CD14-positive monocyte (primary cell): ENCODE data around the gene PTGER1. TPM values are rescaled to one million over a fixed set of nuclear protein-coding genes. Genes with fewer than 3 reads are reported as not detected.
"Not testable (repeated sequence)": the region's sequence is repeated elsewhere in the genome, so short reads cannot be mapped to it uniquely, and the experiment has no call there.

Experiments used
- DNase-seq, 3 donors: peaks; one replicate each; pipeline ENCODE4 v3.0.0-alpha.2; 2011 to 2022
- H2AFZ ChIP-seq: 2 replicates; pipeline ENCODE4 v1.6.0; 2012; ENCODE audit warnings: mild to moderate bottlenecking, low read depth, low read length, inconsistent platforms; ENCODE audit not compliant: insufficient read depth, poor library complexity, severe bottlenecking
- H3K27ac ChIP-seq, 2 donors: 1 replicate in 1 of 2; 2 replicates in 1 of 2; pipeline ENCODE4 v1.5.1; 2012 to 2013; ENCODE audit warnings: low read length in 2 of 2, control low read depth in 1 of 2, inconsistent platforms in 1 of 2, low read depth in 1 of 2, mild to moderate bottlenecking in 1 of 2
- H3K27me3 ChIP-seq, 2 donors: one replicate each; pipeline versions ENCODE4 v1.6.0 to v1.6.1; 2011 to 2013; ENCODE audit warnings: low read length in 2 of 2; ENCODE audit not compliant: control insufficient read depth in 2 of 2, insufficient read depth in 2 of 2
- H3K36me3 ChIP-seq, 2 donors: replicated peaks in 1 of 2; 1 replicate in 1 of 2; 2 replicates in 1 of 2; pipeline versions ENCODE4 v1.5.1 to v1.6.1; 2012 to 2013; ENCODE audit warnings: low read length in 2 of 2, control low read depth in 1 of 2, inconsistent platforms in 1 of 2, mild to moderate bottlenecking in 1 of 2; ENCODE audit not compliant: insufficient read depth in 2 of 2, control insufficient read depth in 1 of 2
- H3K4me1 ChIP-seq, 2 donors: 1 replicate in 1 of 2; 2 replicates in 1 of 2; pipeline versions ENCODE4 v1.5.1 to v1.6.1; 2012 to 2013; ENCODE audit warnings: low read length in 2 of 2, control low read depth in 1 of 2, inconsistent platforms in 1 of 2, mild to moderate bottlenecking in 1 of 2, moderate library complexity in 1 of 2; ENCODE audit not compliant: insufficient read depth in 2 of 2, control insufficient read depth in 1 of 2
- H3K4me2 ChIP-seq: replicated peaks from 2 replicates; pipeline ENCODE3; 2012; ENCODE audit warnings: low read length, moderate library complexity, mild to moderate bottlenecking; ENCODE audit not compliant: poor library complexity, severe bottlenecking; ENCODE audit errors: extremely low read depth
- H3K4me3 ChIP-seq, 3 experiments: fragments of 200-600 bp in 1 of 3; sonication (generic) in 1 of 3; replicated peaks in 1 of 3; 1 replicate in 2 of 3; 2 replicates in 1 of 3; pipeline ENCODE4 v1.5.1; 2011 to 2013; ENCODE audit warnings: low read length in 3 of 3, mild to moderate bottlenecking in 3 of 3, control low read depth in 2 of 3, low read depth in 2 of 3, inconsistent platforms in 1 of 3, moderate library complexity in 1 of 3
- H3K79me2 ChIP-seq: 2 replicates; pipeline ENCODE4 v1.6.0; 2012; ENCODE audit warnings: mild to moderate bottlenecking, control low read depth, inconsistent platforms, low read length, moderate library complexity; ENCODE audit not compliant: insufficient read depth
- H3K9ac ChIP-seq: 2 replicates; pipeline ENCODE4 v1.6.0; 2017; ENCODE audit warnings: low read length, mild to moderate bottlenecking; ENCODE audit not compliant: insufficient read depth, poor library complexity, severe bottlenecking
- H3K9me3 ChIP-seq, 2 donors: replicated peaks in 1 of 2; 1 replicate in 1 of 2; 2 replicates in 1 of 2; pipeline versions ENCODE4 v1.5.1 to v1.6.1; 2012 to 2013; ENCODE audit warnings: low read length in 2 of 2, control low read depth in 1 of 2; ENCODE audit not compliant: control insufficient read depth in 1 of 2, insufficient read depth in 1 of 2
- H4K20me1 ChIP-seq: 2 replicates; pipeline ENCODE4 v1.6.0; 2012; ENCODE audit warnings: mild to moderate bottlenecking, low read length, control low read depth, moderate library complexity; ENCODE audit not compliant: insufficient read depth
- H3K27ac Mint-ChIP-seq, 7 donors: one replicate each; pipeline ENCODE4 v1.8.0; 2020; ENCODE audit warnings: mild to moderate bottlenecking in 7 of 7, mixed read lengths in 7 of 7, moderate library complexity in 6 of 7, inconsistent platforms in 2 of 7
- H3K27me3 Mint-ChIP-seq, 3 donors: one replicate each; pipeline ENCODE4 v1.8.0; 2021 to 2022; ENCODE audit warnings: low read depth in 3 of 3, mild to moderate bottlenecking in 3 of 3, mixed read lengths in 3 of 3, moderate library complexity in 3 of 3, inconsistent platforms in 1 of 3
- H3K36me3 Mint-ChIP-seq, 2 donors: one replicate each; pipeline ENCODE4 v1.8.0; 2020; ENCODE audit warnings: mixed read lengths in 2 of 2, inconsistent platforms in 1 of 2, mild to moderate bottlenecking in 1 of 2
- H3K4me1 Mint-ChIP-seq: one replicate; pipeline ENCODE4 v1.8.0; 2020; ENCODE audit warnings: mild to moderate bottlenecking, mixed read lengths
- H3K4me3 Mint-ChIP-seq, 2 donors: one replicate each; pipeline ENCODE4 v1.8.0; 2020; ENCODE audit warnings: mild to moderate bottlenecking in 2 of 2, mixed read lengths in 2 of 2, moderate library complexity in 1 of 2
- H3K9me3 Mint-ChIP-seq, 7 donors: one replicate each; pipeline ENCODE4 v1.8.0; 2020 to 2022; ENCODE audit warnings: mixed read lengths in 7 of 7, mild to moderate bottlenecking in 6 of 7, moderate library complexity in 6 of 7, inconsistent platforms in 2 of 7
- WGBS: methylation state at CpG from one replicate; pipeline ENCODE4 v1.1.5; 2013; ENCODE audit warnings: missing lambda C conversion rate; ENCODE audit not compliant: insufficient coverage; 5-methylcytosine and 5-hydroxymethylcytosine counted together
- intact Hi-C, 2 donors: fragments of 100-400 bp; cut with micrococcal nuclease; formaldehyde crosslinking; loops; one replicate each; pipeline versions ENCODE4 v1.15.0 to v1.15.1; 2023
- polyA plus RNA-seq, 3 donors: library from polyadenylated mRNA; depleted of rRNA in 1 of 3; unstranded in 2 of 3; stranded (reverse) in 1 of 3; fragments of 300-500 nt in 2 of 3; fragments of >200 nt in 1 of 3; fragmentation: Illumina TruSeq in 2 of 3; gene quantifications; 1 replicate in 2 of 3; 2 replicates in 1 of 3; pipeline ENCODE4 v1.2.3, GENCODE V29; 2012 to 2021
- TF ChIP-seq, protein P1 (sequence below): fragments of 200-600 bp; IDR thresholded peaks from one replicate; pipeline ENCODE4 v1.8.0; 2022; ENCODE audit warnings: antibody characterized with exemption, mild to moderate bottlenecking

The PTGER1 gene
- polyA plus RNA-seq, 3 donors = not detected

DNA sequence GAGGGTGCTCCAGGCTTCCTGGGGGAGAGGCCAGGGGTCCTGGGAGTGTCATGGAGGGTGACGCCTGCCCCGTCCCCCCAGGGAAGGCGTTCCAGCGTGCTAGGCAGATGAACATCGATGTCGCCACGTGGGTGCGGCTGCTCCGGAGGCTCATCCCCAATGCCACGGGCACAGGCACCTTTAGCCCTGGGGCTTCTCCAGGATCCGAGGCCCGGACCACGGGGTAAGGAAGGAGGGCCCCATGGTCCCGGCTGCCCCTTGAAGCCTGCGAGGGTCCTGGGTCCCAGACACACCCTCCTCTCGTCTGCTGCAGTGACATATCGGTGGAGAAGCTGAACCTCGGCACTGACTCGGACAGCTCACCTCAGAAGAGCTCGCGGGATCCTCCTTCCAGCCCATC, 11.4 kb downstream of the PTGER1 start:
- no peak overlapping the region for H3K27ac Mint-ChIP-seq
- Histone ChIP-seq H3K36me3 (peaks cover 71 to 90% of the 10 kb centered on the region in 2 donors), H3K27me3 (no peaks in the 10 kb centered on the region), H3K9ac (no peak overlapping the region), H3K27ac (no peak overlapping the region), H3K4me3 (no peak overlapping the region), H3K9me3 (no peaks in the 10 kb centered on the region), H3K79me2 (no peaks in the 10 kb centered on the region), H3K4me2 (no peak overlapping the region), H3K4me1 (peaks cover 13 to 20% of the 10 kb centered on the region in 2 donors), H4K20me1 (peaks cover 75% of the 10 kb centered on the region), H2AFZ (no peak overlapping the region)
- DNase-seq = no peak
- H3K27me3 Mint-ChIP-seq = peaks cover 0 to 2% (median 0%) of the 10 kb centered on the region in 3 donors
- H3K36me3 Mint-ChIP-seq = peaks cover 63 to 100% of the 10 kb centered on the region in 2 donors
- H3K4me3 Mint-ChIP-seq = no peak overlapping the region
- TF ChIP-seq, protein P1, sequence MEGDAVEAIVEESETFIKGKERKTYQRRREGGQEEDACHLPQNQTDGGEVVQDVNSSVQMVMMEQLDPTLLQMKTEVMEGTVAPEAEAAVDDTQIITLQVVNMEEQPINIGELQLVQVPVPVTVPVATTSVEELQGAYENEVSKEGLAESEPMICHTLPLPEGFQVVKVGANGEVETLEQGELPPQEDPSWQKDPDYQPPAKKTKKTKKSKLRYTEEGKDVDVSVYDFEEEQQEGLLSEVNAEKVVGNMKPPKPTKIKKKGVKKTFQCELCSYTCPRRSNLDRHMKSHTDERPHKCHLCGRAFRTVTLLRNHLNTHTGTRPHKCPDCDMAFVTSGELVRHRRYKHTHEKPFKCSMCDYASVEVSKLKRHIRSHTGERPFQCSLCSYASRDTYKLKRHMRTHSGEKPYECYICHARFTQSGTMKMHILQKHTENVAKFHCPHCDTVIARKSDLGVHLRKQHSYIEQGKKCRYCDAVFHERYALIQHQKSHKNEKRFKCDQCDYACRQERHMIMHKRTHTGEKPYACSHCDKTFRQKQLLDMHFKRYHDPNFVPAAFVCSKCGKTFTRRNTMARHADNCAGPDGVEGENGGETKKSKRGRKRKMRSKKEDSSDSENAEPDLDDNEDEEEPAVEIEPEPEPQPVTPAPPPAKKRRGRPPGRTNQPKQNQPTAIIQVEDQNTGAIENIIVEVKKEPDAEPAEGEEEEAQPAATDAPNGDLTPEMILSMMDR = no peak
- H3K4me1 Mint-ChIP-seq = peaks cover 16% of the 10 kb centered on the region
- 98% methylated on average over 21 of the region's 21 CpGs for WGBS
- intact Hi-C loops = no loop called here
- peaks cover 0 to 2% (median 0%) of the 10 kb centered on the region in 7 donors for H3K9me3 Mint-ChIP-seq

DNA sequence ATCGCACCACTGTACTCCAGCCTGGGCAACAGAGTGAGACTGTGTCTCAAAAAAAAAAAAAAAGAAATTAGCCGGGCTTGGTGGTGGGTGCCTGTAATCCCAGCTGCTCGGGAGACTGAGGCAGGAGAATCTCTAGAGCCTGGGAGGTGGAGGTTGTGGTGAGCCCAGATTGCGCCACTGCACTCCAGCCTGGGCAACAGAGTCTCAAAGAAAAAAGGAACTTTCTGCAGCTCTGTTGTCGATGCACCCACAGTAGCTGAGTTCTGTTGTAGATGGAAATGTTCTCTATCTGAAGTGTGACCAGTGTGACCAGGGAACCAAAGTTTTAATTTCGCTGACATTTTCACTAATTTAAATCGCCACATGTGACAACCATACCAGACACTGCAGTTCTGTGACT, 12.8 kb downstream of the PTGER1 start:
- H3K36me3 ChIP-seq = peaks cover 73 to 90% of the 10 kb centered on the region in 2 donors
- H3K9me3 Mint-ChIP-seq, H2AFZ ChIP-seq, H3K4me3 Mint-ChIP-seq, H3K27me3 ChIP-seq, H3K27ac ChIP-seq, H3K9me3 ChIP-seq, H3K27me3 Mint-ChIP-seq, intact Hi-C loops, H3K79me2 ChIP-seq, H3K9ac ChIP-seq, H3K4me3 ChIP-seq, H3K4me2 ChIP-seq: not testable (repeated sequence)
- WGBS = 13% methylated on average over 3 of the region's 7 CpGs
- H4K20me1 ChIP-seq = peaks cover 74% of the 10 kb centered on the region
- peaks cover 20 to 28% of the 10 kb centered on the region in 2 donors for H3K4me1 ChIP-seq
- Mint-ChIP-seq H3K36me3 (peaks cover 64 to 100% of the 10 kb centered on the region in 2 donors), H3K4me1 (peaks cover 27% of the 10 kb centered on the region), H3K27ac (peak overlapping the region in 1 of 7 donors; percentile 50)
- peak in 1 of 3 donors; percentile 13 for DNase-seq
